Right cardiac atrium (tissue), 5 donors: Measurements from ENCODE around the gene PAQR9. TPM values are rescaled to one million over a fixed set of nuclear protein-coding genes. Genes with fewer than 3 reads are reported as not detected.

Source experiments
- ATAC-seq, 2 donors: fragments of 200-7000 bp; cut with Tn5 transposase; one replicate each; pipeline versions ENCODE4 v1.8.0 to v1.9.1; 2020; ENCODE audit warnings: moderate library complexity in 2 of 2, mild to moderate bottlenecking in 1 of 2
- DNase-seq, 3 donors: peaks; one replicate each; pipeline ENCODE4 v3.0.0-alpha.2; 2020
- H3K27ac ChIP-seq: one replicate; pipeline ENCODE4 v1.5.1; 2013; ENCODE audit warnings: mild to moderate bottlenecking, low read length, control low read depth, moderate library complexity
- H3K27me3 ChIP-seq: one replicate; pipeline ENCODE4 v1.6.1; 2013; ENCODE audit not compliant: control insufficient read depth, insufficient read depth
- H3K4me1 ChIP-seq: one replicate; pipeline ENCODE4 v1.6.1; 2013; ENCODE audit warnings: low read length; ENCODE audit not compliant: control insufficient read depth, insufficient read depth
- H3K4me3 ChIP-seq: one replicate; pipeline ENCODE4 v1.5.1; 2013; ENCODE audit warnings: low read length, control low read depth
- H3K9me3 ChIP-seq: one replicate; pipeline ENCODE4 v1.6.1; 2013; ENCODE audit warnings: low read length; ENCODE audit not compliant: control insufficient read depth
- WGBS: extraction: QIAGEN DNeasy Blood & Tissue Kit; methylation state at CpG from one replicate; pipeline ENCODE4 v1.1.7; 2013; 5-methylcytosine and 5-hydroxymethylcytosine counted together
- intact Hi-C, 4 donors: fragments of 100-400 bp; cut with DNase I; formaldehyde crosslinking; loops; one replicate each; pipeline versions ENCODE4 v1.11.0 to v1.14.0; 2022 to 2023
- polyA plus RNA-seq: library from polyadenylated mRNA; stranded (reverse); fragments of 200-250 nt; gene quantifications from one replicate; pipeline ENCODE4 v1.2.3, GENCODE V29; 2013
- total RNA-seq, 4 donors: library from RNA; stranded (reverse); fragmentation: NEBNext Ultra II Directional; extraction: Animal tissue kit (Norgen Biotek cat#: 25700); gene quantifications; one replicate each; pipeline ENCODE4 v1.2.1, GENCODE V29; 2021
- donor health status: healthy with polysubstance abuse.
- donor health status: DM: no; HTN: yes; CAD: no.
- donor health status: DM: no; HTN: no; CAD: no.
- donor health status: DM: no; HTN: yes; CAD: no; lungs with severe emphysema.
- donor health status: DM: yes; HTN: yes; CAD: no.

Gene PAQR9
- total and polyA plus RNA-seq, 5 donors, result 4.7 to 12.5 (median 8.6) TPM

GRCh38 chr3:142983318-142983717 is 19.8 kb upstream of the PAQR9 start:
- no peak overlapping the region for H3K4me3 ChIP-seq
- 77% methylated on average over 2 of the region's 2 CpGs for WGBS
- no peak for ATAC-seq

GRCh38 chr3:142982038-142982773 is 18.7 kb upstream of the PAQR9 start:
- Histone ChIP-seq H3K9me3 (no peaks in the 10 kb centered on the region), H3K4me1 (no peaks in the 10 kb centered on the region), H3K27me3 (no peaks in the 10 kb centered on the region), H3K4me3 (no peak overlapping the region), H3K27ac (no peak overlapping the region)
- 56% methylated on average over 7 of the region's 7 CpGs for WGBS
- intact Hi-C loops, result no loop called here
- ATAC-seq (no peak), DNase-seq (no peak)

More at GRCh38 chr3:142983318-142983717, 19.8 kb upstream of the PAQR9 start:
- no peak for DNase-seq
- H3K4me1 ChIP-seq, result no peaks in the 10 kb centered on the region
- no peak overlapping the region for H3K27ac ChIP-seq
- intact Hi-C loops, result no loop called here
- H3K9me3 ChIP-seq, result no peaks in the 10 kb centered on the region
- no peaks in the 10 kb centered on the region for H3K27me3 ChIP-seq

GRCh38 chr3:142981108-142981507 is 17.6 kb upstream of the PAQR9 start:
- WGBS, result 65% methylated on average over 3 of the region's 3 CpGs
- intact Hi-C loops, result no loop called here
- no peak for DNase-seq
- Histone ChIP-seq H3K4me3 (no peak overlapping the region), H3K27ac (no peak overlapping the region), H3K9me3 (no peaks in the 10 kb centered on the region), H3K4me1 (no peaks in the 10 kb centered on the region), H3K27me3 (no peaks in the 10 kb centered on the region)
- no peak for ATAC-seq

- no peak for ATAC-seq
- Histone ChIP-seq H3K4me3 (no peak overlapping the region), H3K4me1 (no peaks in the 10 kb centered on the region), H3K27me3 (no peaks in the 10 kb centered on the region), H3K9me3 (no peaks in the 10 kb centered on the region), H3K27ac (no peak overlapping the region)
- DNase-seq, result no peak
- WGBS, result 94% methylated on average over 1 of the region's 1 CpG
- intact Hi-C loops, result no loop called here
Observed at GRCh38 chr3:142977399-142977728, 13.9 kb upstream of the PAQR9 start.

GRCh38 chr3:142976621-142977398 is 13.3 kb upstream of the PAQR9 start:
- intact Hi-C loops, result no loop called here
- H3K27ac ChIP-seq, result no peak overlapping the region
- peak; percentile 92 to 95 (median 94) for DNase-seq
- H3K4me1 ChIP-seq, result no peaks in the 10 kb centered on the region
- 46% methylated on average over 8 of the region's 8 CpGs for WGBS
- ATAC-seq, result peak; percentile 92 to 98
- H3K27me3 ChIP-seq, result no peaks in the 10 kb centered on the region
- no peaks in the 10 kb centered on the region for H3K9me3 ChIP-seq
- H3K4me3 ChIP-seq, result no peak overlapping the region

GRCh38 chr3:142975316-142975995 is 12.0 kb upstream of the PAQR9 start:
- no peaks in the 10 kb centered on the region for H3K9me3 ChIP-seq
- no peak overlapping the region for H3K4me3 ChIP-seq
- WGBS, result 95% methylated on average over 4 of the region's 4 CpGs
- DNase-seq, result no peak
- no peak for ATAC-seq
- H3K27ac ChIP-seq, result peak overlapping the region; percentile 34
- H3K27me3 ChIP-seq, result no peaks in the 10 kb centered on the region
- no peaks in the 10 kb centered on the region for H3K4me1 ChIP-seq
- intact Hi-C loops, result no loop called here

- Histone ChIP-seq H3K4me3 (no peak overlapping the region), H3K4me1 (no peaks in the 10 kb centered on the region), H3K27me3 (no peaks in the 10 kb centered on the region), H3K27ac (peak overlapping the region; percentile 30), H3K9me3 (no peaks in the 10 kb centered on the region)
- ATAC-seq, result peak; percentile 76 to 89
- intact Hi-C loops, result no loop called here
- DNase-seq, result peak; percentile 51 to 87 (median 87)
- WGBS, result 64% methylated on average over 8 of the region's 8 CpGs
Observed at GRCh38 chr3:142973217-142974009, 9.9 kb upstream of the PAQR9 start.

GRCh38 chr3:142972092-142972753 is 8.7 kb upstream of the PAQR9 start:
- no peak for ATAC-seq

GRCh38 chr3:142971431-142971830 is 8.0 kb upstream of the PAQR9 start:
- intact Hi-C loops, result no loop called here
- no peak overlapping the region for H3K4me3 ChIP-seq
- H3K4me1 ChIP-seq, result no peaks in the 10 kb centered on the region
- WGBS, result 86% methylated on average over 3 of the region's 3 CpGs
- no peaks in the 10 kb centered on the region for H3K27me3 ChIP-seq
- no peak for DNase-seq
- no peaks in the 10 kb centered on the region for H3K9me3 ChIP-seq
- ATAC-seq, result no peak
- no peak overlapping the region for H3K27ac ChIP-seq

More at GRCh38 chr3:142972092-142972753, 8.7 kb upstream of the PAQR9 start:
- H3K4me3 ChIP-seq, result no peak overlapping the region
- no peaks in the 10 kb centered on the region for H3K27me3 ChIP-seq
- peak overlapping the region; percentile 32 for H3K27ac ChIP-seq
- H3K4me1 ChIP-seq, result no peaks in the 10 kb centered on the region
- intact Hi-C loops, result no loop called here
- DNase-seq, result no peak
- 70% methylated on average over 7 of the region's 7 CpGs for WGBS
- no peaks in the 10 kb centered on the region for H3K9me3 ChIP-seq

GRCh38 chr3:142968319-142969025 is 5.0 kb upstream of the PAQR9 start:
- Histone ChIP-seq H3K27ac (no peak overlapping the region), H3K4me1 (no peaks in the 10 kb centered on the region), H3K4me3 (no peak overlapping the region), H3K9me3 (no peaks in the 10 kb centered on the region), H3K27me3 (no peaks in the 10 kb centered on the region)
- intact Hi-C loops, result no loop called here
- ATAC-seq (no peak), DNase-seq (no peak)
- WGBS, result 70% methylated on average over 4 of the region's 4 CpGs
